ENCODE measurements around the gene KCNQ1OT1. TPM values are rescaled to one million over a fixed set of nuclear protein-coding genes. Genes with fewer than 3 reads are reported as not detected.

The KCNQ1OT1 gene
- total RNA-seq, 2 experiments from 2014 or later: 0.19 to 0.22 TPM

GRCh38 chr11:2675540-2675939 lies 24.3 kb downstream of the KCNQ1OT1 start:
- ChIA-PET POLR2A (no interaction called here), CTCF (no interaction called here)
- DNase-seq: no peak
- Mint-ChIP-seq H3K4me3 (no peak overlapping the region), H3K9me3 (no peaks in the 10 kb centered on the region), H3K4me1 (no peaks in the 10 kb centered on the region), H3K27ac (no peak overlapping the region), H3K27me3 (no peaks in the 10 kb centered on the region), H3K36me3 (ENCODE audit: low read depth) (no peaks in the 10 kb centered on the region)

GRCh38 chr11:2674658-2675131 lies 25.1 kb downstream of the KCNQ1OT1 start:
- Mint-ChIP-seq H3K36me3 (ENCODE audit: low read depth) (no peaks in the 10 kb centered on the region), H3K27ac (no peak overlapping the region), H3K4me1 (no peaks in the 10 kb centered on the region), H3K4me3 (no peak overlapping the region), H3K27me3 (no peaks in the 10 kb centered on the region), H3K9me3 (no peaks in the 10 kb centered on the region)
- ChIA-PET CTCF (interaction anchor here (1.0 to 1.2 kb wide), 2 partner anchors 9 to 17 kb away, joined by 3 to 4 read pairs; no protein-coding TSS in a partner anchor), POLR2A (no interaction called here)
- DNase-seq: no peak

- no peaks in the 10 kb centered on the region for H3K27me3 Mint-ChIP-seq
- no peaks in the 10 kb centered on the region for H3K9me3 Mint-ChIP-seq
- ChIA-PET POLR2A (no interaction called here), CTCF (interaction anchor here (1.0 to 1.2 kb wide), 3 partner anchors 10 to 17 kb away, joined by 3 to 4 read pairs (median 3); no protein-coding TSS in a partner anchor)
- H3K36me3 Mint-ChIP-seq (ENCODE audit: low read depth): no peaks in the 10 kb centered on the region
- no peak overlapping the region for H3K4me3 Mint-ChIP-seq
- DNase-seq: no peak
- no peak overlapping the region for H3K27ac Mint-ChIP-seq
- no peaks in the 10 kb centered on the region for H3K4me1 Mint-ChIP-seq
Observed at GRCh38 chr11:2673871-2674471, 25.8 kb downstream of the KCNQ1OT1 start.

- Mint-ChIP-seq H3K27me3 (no peaks in the 10 kb centered on the region), H3K27ac (no peak overlapping the region), H3K9me3 (no peaks in the 10 kb centered on the region), H3K4me1 (no peaks in the 10 kb centered on the region), H3K4me3 (no peak overlapping the region), H3K36me3 (ENCODE audit: low read depth) (no peaks in the 10 kb centered on the region)
- POLR2A ChIA-PET: no interaction called here
- CTCF ChIA-PET: interaction anchor here (0.6 to 1.2 kb wide), 2 partner anchors 13 to 118 kb away, joined by 3 read pairs; no protein-coding TSS in a partner anchor
- DNase-seq: no peak
Observed at GRCh38 chr11:2673250-2673610, 26.6 kb downstream of the KCNQ1OT1 start.

GRCh38 chr11:2672553-2673249 lies 27.1 kb downstream of the KCNQ1OT1 start:
- Mint-ChIP-seq H3K4me1 (no peaks in the 10 kb centered on the region), H3K27me3 (no peaks in the 10 kb centered on the region), H3K9me3 (no peaks in the 10 kb centered on the region), H3K36me3 (ENCODE audit: low read depth) (no peaks in the 10 kb centered on the region), H3K27ac (no peak overlapping the region), H3K4me3 (no peak overlapping the region)
- no peak for DNase-seq
- ChIA-PET CTCF (interaction anchor here (1.2 kb wide), 2 partner anchors 9 to 12 kb away, joined by 3 to 5 read pairs; no protein-coding TSS in a partner anchor), POLR2A (no interaction called here)

- no peaks in the 10 kb centered on the region for H3K4me1 Mint-ChIP-seq
- no peaks in the 10 kb centered on the region for H3K9me3 Mint-ChIP-seq
- H3K27ac Mint-ChIP-seq: no peak overlapping the region
- ChIA-PET CTCF (interaction anchor here (1.2 kb wide), 1 partner anchor 10 kb away, joined by 5 read pairs; no protein-coding TSS in a partner anchor), POLR2A (no interaction called here)
- H3K4me3 Mint-ChIP-seq: no peak overlapping the region
- DNase-seq: no peak
- H3K27me3 Mint-ChIP-seq: no peaks in the 10 kb centered on the region
- no peaks in the 10 kb centered on the region for H3K36me3 Mint-ChIP-seq (ENCODE audit: low read depth)
Observed at GRCh38 chr11:2671748-2672147, 28.0 kb downstream of the KCNQ1OT1 start.

GRCh38 chr11:2670541-2671100 lies 29.2 kb downstream of the KCNQ1OT1 start:
- no peaks in the 10 kb centered on the region for H3K27me3 Mint-ChIP-seq
- POLR2A ChIA-PET: no interaction called here
- no peak for DNase-seq
- H3K4me1 Mint-ChIP-seq: no peaks in the 10 kb centered on the region
- H3K9me3 Mint-ChIP-seq: no peaks in the 10 kb centered on the region
- H3K4me3 Mint-ChIP-seq: no peak overlapping the region
- CTCF ChIA-PET: no interaction called here
- no peaks in the 10 kb centered on the region for H3K36me3 Mint-ChIP-seq (ENCODE audit: low read depth)
- H3K27ac Mint-ChIP-seq: no peak overlapping the region

GRCh38 chr11:2669634-2670469 lies 29.9 kb downstream of the KCNQ1OT1 start:
- ChIA-PET CTCF (no interaction called here), POLR2A (no interaction called here)
- no peak for DNase-seq
- Mint-ChIP-seq H3K4me1 (no peaks in the 10 kb centered on the region), H3K36me3 (ENCODE audit: low read depth) (no peaks in the 10 kb centered on the region), H3K4me3 (no peak overlapping the region), H3K9me3 (no peaks in the 10 kb centered on the region), H3K27ac (no peak overlapping the region), H3K27me3 (no peaks in the 10 kb centered on the region)

- POLR2A ChIA-PET: no interaction called here
- H3K27ac Mint-ChIP-seq: no peak overlapping the region
- CTCF ChIA-PET: interaction anchor here (0.7 kb wide), 1 partner anchor 80 kb away, joined by 4 read pairs; no protein-coding TSS in a partner anchor
Observed at GRCh38 chr11:2668876-2669275, 30.9 kb downstream of the KCNQ1OT1 start.

GRCh38 chr11:2667940-2668339 lies 31.9 kb downstream of the KCNQ1OT1 start:
- CTCF ChIA-PET: no interaction called here
- Mint-ChIP-seq H3K4me1 (no peaks in the 10 kb centered on the region), H3K9me3 (no peaks in the 10 kb centered on the region), H3K4me3 (no peak overlapping the region), H3K36me3 (ENCODE audit: low read depth) (no peaks in the 10 kb centered on the region), H3K27me3 (no peaks in the 10 kb centered on the region), H3K27ac (no peak overlapping the region)
- POLR2A ChIA-PET: no interaction called here
- DNase-seq: no peak

More at GRCh38 chr11:2668876-2669275, 30.9 kb downstream of the KCNQ1OT1 start:
- no peak for DNase-seq
- no peaks in the 10 kb centered on the region for H3K9me3 Mint-ChIP-seq
- no peaks in the 10 kb centered on the region for H3K4me1 Mint-ChIP-seq
- no peaks in the 10 kb centered on the region for H3K36me3 Mint-ChIP-seq (ENCODE audit: low read depth)
- no peaks in the 10 kb centered on the region for H3K27me3 Mint-ChIP-seq
- H3K4me3 Mint-ChIP-seq: no peak overlapping the region

- no peaks in the 10 kb centered on the region for H3K27me3 Mint-ChIP-seq
- CTCF ChIA-PET: no interaction called here
- H3K4me3 Mint-ChIP-seq: no peak overlapping the region
- H3K27ac Mint-ChIP-seq: no peak overlapping the region
- peaks cover 4% of the 10 kb centered on the region for H3K36me3 Mint-ChIP-seq (ENCODE audit: low read depth)
- DNase-seq: no peak
- no peaks in the 10 kb centered on the region for H3K4me1 Mint-ChIP-seq
- peaks cover 3% of the 10 kb centered on the region for H3K9me3 Mint-ChIP-seq
- POLR2A ChIA-PET: no interaction called here
Observed at GRCh38 chr11:2666828-2667570, 32.8 kb downstream of the KCNQ1OT1 start.

- Mint-ChIP-seq H3K27me3 (no peaks in the 10 kb centered on the region), H3K4me3 (no peak overlapping the region), H3K9me3 (peaks cover 3% of the 10 kb centered on the region), H3K27ac (no peak overlapping the region), H3K4me1 (no peaks in the 10 kb centered on the region), H3K36me3 (ENCODE audit: low read depth) (peaks cover 7% of the 10 kb centered on the region)
- ChIA-PET CTCF (interaction anchor here (0.6 kb wide), 1 partner anchor 35 kb away, joined by 3 read pairs; no protein-coding TSS in a partner anchor), POLR2A (no interaction called here)
- no peak for DNase-seq
Observed at GRCh38 chr11:2666401-2666741, 33.4 kb downstream of the KCNQ1OT1 start.

Data from activated CD4-positive, alpha-beta T cell treated with anti-CD3 and anti-CD28 coated beads, Interleukin-2, amount 10 ng/mL, durations not matched to agents 7 days and 5 days (primary cell).